ENCODE measurements around the gene RGS19. TPM values are rescaled to one million over a fixed set of nuclear protein-coding genes. Genes with fewer than 3 reads are reported as not detected.

RGS19 gene
- total RNA-seq, 2 experiments from 2014 or later, result 9.7 to 14.8 TPM

DNA sequence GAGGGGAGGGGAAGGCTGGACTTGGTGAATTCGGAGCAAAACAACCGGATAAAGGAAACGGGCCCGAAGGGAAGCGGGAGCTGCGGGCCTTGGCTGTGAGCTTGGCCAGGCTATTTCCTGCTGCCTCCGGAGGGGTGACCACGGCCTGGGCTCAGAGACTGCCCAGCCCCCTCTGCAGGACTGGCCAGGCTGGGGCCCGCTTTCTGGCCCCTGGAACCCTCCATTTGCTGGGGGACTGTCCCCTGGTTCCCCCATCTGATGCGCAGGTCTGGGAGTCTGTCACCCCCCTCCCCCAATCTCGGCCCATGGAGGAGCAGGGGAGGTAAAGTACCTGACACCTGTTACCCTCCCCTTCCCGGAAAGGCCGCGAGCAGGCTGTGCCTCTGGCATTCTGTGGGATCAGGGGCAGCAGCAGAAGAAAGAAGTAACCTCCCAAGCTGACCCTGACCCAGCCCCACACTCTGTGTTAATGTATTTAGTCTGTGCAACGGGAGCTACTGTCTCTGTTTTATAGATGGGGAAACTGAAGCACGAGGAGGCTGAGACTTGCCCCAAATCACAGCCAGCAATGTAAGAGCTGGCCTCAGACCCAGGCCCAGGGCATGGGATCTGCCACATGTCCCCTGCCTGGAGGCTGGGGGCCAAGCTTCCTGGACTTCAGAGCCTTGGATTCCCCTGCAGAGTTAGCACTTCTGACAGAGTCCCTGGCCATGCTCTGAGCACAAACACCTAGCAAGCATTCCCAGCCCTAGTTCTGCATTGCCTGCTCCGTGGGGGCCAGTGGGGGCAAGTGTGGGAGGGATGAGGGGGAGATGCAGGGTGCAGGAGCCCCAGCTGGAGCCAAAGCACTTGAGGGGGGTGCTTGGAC lies 39.8 kb downstream of the RGS19 start:
- intact Hi-C loops (cut with DNase I, micrococcal nuclease), result loop anchor here (1.0 to 10.0 kb wide), 6 partner anchors 18 to 81 kb away; partner anchors contain the start of genes PRPF6 (in 2 of the 2), OPRL1 (in 1 of the 2) and RGS19 (in 1 of the 2)
- CTCF ChIA-PET, result interaction anchor here (1.0 to 2.9 kb wide), 17 partner anchors 13 to 175 kb away, joined by 3 to 40 read pairs (median 11); partner anchors contain the start of genes LKAAEAR1, PRPF6, SAMD10 and TCEA2
- Histone ChIP-seq H3K27ac (ENCODE audit: low read depth in 1 of 2, low read length in 2 of 2) (peak overlapping the region in 1 of 2 donors; percentile 13), H3K9me3 (ENCODE audit: control insufficient read depth in 1 of 2, insufficient read depth in 1 of 2, low read length in 2 of 2) (no peaks in the 10 kb centered on the region), H3K36me3 (ENCODE audit: insufficient read depth, low read length) (no peaks in the 10 kb centered on the region), H3K4me3 (ENCODE audit: low read length) (peak overlapping the region; percentile 49), H3K27me3 (ENCODE audit: control insufficient read depth in 1 of 2, insufficient read depth in 2 of 2, low read length in 2 of 2) (peaks cover 0 to 4% of the 10 kb centered on the region in 2 experiments), H3K4me1 (ENCODE audit: insufficient read depth, low read length) (peaks cover 77% of the 10 kb centered on the region)
- Mint-ChIP-seq H3K27ac (peak overlapping the region; percentile 75), H3K36me3 (ENCODE audit: low read depth) (no peaks in the 10 kb centered on the region), H3K4me1 (ENCODE audit: low read depth) (peaks cover 47% of the 10 kb centered on the region), H3K27me3 (no peaks in the 10 kb centered on the region), H3K4me3 (peak overlapping the region; percentile 89), H3K9me3 (no peaks in the 10 kb centered on the region)
- TF ChIP-seq, protein P1, sequence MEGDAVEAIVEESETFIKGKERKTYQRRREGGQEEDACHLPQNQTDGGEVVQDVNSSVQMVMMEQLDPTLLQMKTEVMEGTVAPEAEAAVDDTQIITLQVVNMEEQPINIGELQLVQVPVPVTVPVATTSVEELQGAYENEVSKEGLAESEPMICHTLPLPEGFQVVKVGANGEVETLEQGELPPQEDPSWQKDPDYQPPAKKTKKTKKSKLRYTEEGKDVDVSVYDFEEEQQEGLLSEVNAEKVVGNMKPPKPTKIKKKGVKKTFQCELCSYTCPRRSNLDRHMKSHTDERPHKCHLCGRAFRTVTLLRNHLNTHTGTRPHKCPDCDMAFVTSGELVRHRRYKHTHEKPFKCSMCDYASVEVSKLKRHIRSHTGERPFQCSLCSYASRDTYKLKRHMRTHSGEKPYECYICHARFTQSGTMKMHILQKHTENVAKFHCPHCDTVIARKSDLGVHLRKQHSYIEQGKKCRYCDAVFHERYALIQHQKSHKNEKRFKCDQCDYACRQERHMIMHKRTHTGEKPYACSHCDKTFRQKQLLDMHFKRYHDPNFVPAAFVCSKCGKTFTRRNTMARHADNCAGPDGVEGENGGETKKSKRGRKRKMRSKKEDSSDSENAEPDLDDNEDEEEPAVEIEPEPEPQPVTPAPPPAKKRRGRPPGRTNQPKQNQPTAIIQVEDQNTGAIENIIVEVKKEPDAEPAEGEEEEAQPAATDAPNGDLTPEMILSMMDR (IDR thresholded peaks at IDR 0.05), result no peak
- POLR2A ChIA-PET, result interaction anchor here (0.6 to 3.2 kb wide), 14 partner anchors 12 to 216 kb away, joined by 3 to 36 read pairs (median 4); partner anchors contain the start of genes OPRL1, PCMTD2, PRPF6 and RGS19
- no peak for ATAC-seq (ENCODE audit: poor library complexity)
- no peak for DNase-seq

DNA sequence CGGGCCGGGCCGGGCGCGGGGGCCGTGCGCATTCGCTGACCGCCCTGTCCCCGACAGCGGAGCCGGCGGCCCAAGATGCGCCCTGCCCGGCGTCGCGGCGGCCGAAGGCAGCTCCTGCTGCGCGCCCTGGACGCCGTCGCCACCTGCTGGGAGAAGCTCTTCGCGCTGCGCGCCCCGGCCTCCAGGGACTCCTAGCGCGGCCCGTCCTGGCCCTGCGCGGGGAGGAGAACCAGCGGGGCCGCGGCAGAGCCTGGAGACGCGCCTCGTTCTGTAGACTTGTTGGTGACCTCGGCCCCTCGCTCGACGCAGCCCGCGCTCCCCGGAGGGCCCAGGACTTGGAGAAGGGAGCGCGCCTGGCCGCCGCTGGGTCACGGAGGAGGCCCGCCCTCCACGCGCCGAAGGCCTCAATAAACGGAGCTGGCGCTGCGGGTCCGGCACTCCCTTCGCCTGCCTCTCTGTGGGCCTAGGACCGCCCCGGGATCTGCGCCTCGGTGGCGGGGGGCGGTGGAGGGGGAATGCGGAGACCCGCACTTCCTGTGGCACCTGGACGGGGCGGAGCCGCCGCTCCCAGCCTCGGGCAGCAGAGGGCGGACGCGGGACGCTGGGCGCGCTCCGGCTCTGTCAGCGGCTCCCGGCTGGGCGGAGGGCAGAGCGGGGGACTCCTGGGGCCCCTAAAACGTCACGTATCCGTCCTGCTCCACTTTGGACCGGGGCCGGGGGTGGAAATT lies 40.6 kb downstream of the RGS19 start:
- CTCF ChIA-PET, result interaction anchor here (0.6 to 2.9 kb wide), 34 partner anchors 9 to 518 kb away, joined by 3 to 40 read pairs (median 6); partner anchors contain the start of genes LKAAEAR1, PPDPF, PRPF6 and RTEL1
- intact Hi-C loops (cut with DNase I, micrococcal nuclease), result loop anchor here (1.0 to 10.0 kb wide), 5 partner anchors 19 to 82 kb away; partner anchors contain the start of genes PRPF6 (in 2 of the 2) and OPRL1 (in 1 of the 2)
- Histone ChIP-seq H3K27ac (ENCODE audit: low read depth in 1 of 2, low read length in 2 of 2) (peak overlapping the region in 1 of 2 donors; percentile 13), H3K4me3 (ENCODE audit: low read length) (peak overlapping the region; percentile 49), H3K4me1 (ENCODE audit: insufficient read depth, low read length) (peaks cover 85% of the 10 kb centered on the region), H3K9me3 (ENCODE audit: control insufficient read depth in 1 of 2, insufficient read depth in 1 of 2, low read length in 2 of 2) (no peaks in the 10 kb centered on the region), H3K36me3 (ENCODE audit: insufficient read depth, low read length) (peaks cover 2% of the 10 kb centered on the region), H3K27me3 (ENCODE audit: control insufficient read depth in 1 of 2, insufficient read depth in 2 of 2, low read length in 2 of 2) (peaks cover 0 to 4% of the 10 kb centered on the region in 2 experiments)
- Mint-ChIP-seq H3K27me3 (no peaks in the 10 kb centered on the region), H3K36me3 (ENCODE audit: low read depth) (peaks cover 7% of the 10 kb centered on the region), H3K4me3 (peak overlapping the region; percentile 75), H3K27ac (no peak overlapping the region), H3K9me3 (no peaks in the 10 kb centered on the region), H3K4me1 (ENCODE audit: low read depth) (peaks cover 39% of the 10 kb centered on the region)
- TF ChIP-seq, protein P1 (IDR thresholded peaks at IDR 0.05), result peak; percentile 93
- DNase-seq, result peak; percentile 61 to 88 (median 78)
- POLR2A ChIA-PET, result interaction anchor here (0.6 to 3.2 kb wide), 20 partner anchors 9 to 500 kb away, joined by 3 to 36 read pairs (median 4); partner anchors contain the start of genes LKAAEAR1, OPRL1, PCMTD2 and PRPF6
- ATAC-seq (ENCODE audit: poor library complexity), result peak; percentile 82

DNA sequence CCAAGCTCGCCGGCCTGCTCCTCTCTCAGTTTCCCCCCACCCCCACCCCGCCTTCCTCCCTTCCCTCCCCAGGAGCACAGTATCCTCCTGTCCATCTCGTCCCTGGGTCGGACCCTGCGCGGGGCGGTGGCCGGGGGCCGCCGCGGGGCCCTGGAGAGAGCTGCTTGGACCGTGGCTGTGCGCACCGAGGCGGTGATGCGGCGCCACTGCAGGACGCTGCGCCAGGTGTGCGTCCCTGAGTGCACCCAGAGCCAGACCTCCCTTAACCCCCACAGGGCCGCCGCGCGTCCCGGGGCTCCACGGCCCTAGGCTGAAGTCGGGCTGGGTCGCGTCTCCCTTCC lies 41.1 kb downstream of the RGS19 start:
- peak overlapping the region; percentile 53 for H3K27ac Mint-ChIP-seq
- no peak overlapping the region for H3K27ac ChIP-seq (ENCODE audit: low read depth in 1 of 2, low read length in 2 of 2)
- H3K9me3 Mint-ChIP-seq, result no peaks in the 10 kb centered on the region
- H3K27me3 Mint-ChIP-seq, result no peaks in the 10 kb centered on the region
- peaks cover 87% of the 10 kb centered on the region for H3K4me1 ChIP-seq (ENCODE audit: insufficient read depth, low read length)
- H3K9me3 ChIP-seq (ENCODE audit: control insufficient read depth in 1 of 2, insufficient read depth in 1 of 2, low read length in 2 of 2), result no peaks in the 10 kb centered on the region
- peaks cover 7% of the 10 kb centered on the region for H3K36me3 ChIP-seq (ENCODE audit: insufficient read depth, low read length)
- H3K4me3 Mint-ChIP-seq, result peak overlapping the region; percentile 87
- intact Hi-C loops (cut with DNase I, micrococcal nuclease), result loop anchor here (2.0 to 10.0 kb wide), 3 partner anchors 43 to 57 kb away; partner anchors contain the start of genes PRPF6 (in 2 of the 2) and OPRL1 (in 1 of the 2)
- ATAC-seq (ENCODE audit: poor library complexity), result peak; percentile 2
- H3K36me3 Mint-ChIP-seq (ENCODE audit: low read depth), result peaks cover 11% of the 10 kb centered on the region
- DNase-seq, result peak in 2 of 14 experiments; percentile 16 to 22
- POLR2A ChIA-PET, result interaction anchor here (0.7 to 3.2 kb wide), 15 partner anchors 9 to 500 kb away, joined by 3 to 36 read pairs (median 8); partner anchors contain the start of genes LKAAEAR1, OPRL1, PCMTD2 and PRPF6
- TF ChIP-seq, protein P1 (IDR thresholded peaks at IDR 0.05), result no peak
- peaks cover 0 to 4% of the 10 kb centered on the region in 2 experiments for H3K27me3 ChIP-seq (ENCODE audit: control insufficient read depth in 1 of 2, insufficient read depth in 2 of 2, low read length in 2 of 2)
- CTCF ChIA-PET, result interaction anchor here (0.6 to 2.9 kb wide), 33 partner anchors 9 to 517 kb away, joined by 3 to 40 read pairs (median 7); partner anchors contain the start of genes LKAAEAR1, PPDPF, PRPF6 and RTEL1
- peaks cover 34% of the 10 kb centered on the region for H3K4me1 Mint-ChIP-seq (ENCODE audit: low read depth)
- H3K4me3 ChIP-seq (ENCODE audit: low read length), result peak overlapping the region; percentile 49
